Globus pallidus (tissue), 1 donor: Measurements from ENCODE around the gene RPL36A.

Experiments used
- DNase-seq: peaks from one replicate; pipeline ENCODE4 v3.0.0-alpha.2; 2015; ENCODE audit warnings: low spot score

The RPL36A gene

DNA sequence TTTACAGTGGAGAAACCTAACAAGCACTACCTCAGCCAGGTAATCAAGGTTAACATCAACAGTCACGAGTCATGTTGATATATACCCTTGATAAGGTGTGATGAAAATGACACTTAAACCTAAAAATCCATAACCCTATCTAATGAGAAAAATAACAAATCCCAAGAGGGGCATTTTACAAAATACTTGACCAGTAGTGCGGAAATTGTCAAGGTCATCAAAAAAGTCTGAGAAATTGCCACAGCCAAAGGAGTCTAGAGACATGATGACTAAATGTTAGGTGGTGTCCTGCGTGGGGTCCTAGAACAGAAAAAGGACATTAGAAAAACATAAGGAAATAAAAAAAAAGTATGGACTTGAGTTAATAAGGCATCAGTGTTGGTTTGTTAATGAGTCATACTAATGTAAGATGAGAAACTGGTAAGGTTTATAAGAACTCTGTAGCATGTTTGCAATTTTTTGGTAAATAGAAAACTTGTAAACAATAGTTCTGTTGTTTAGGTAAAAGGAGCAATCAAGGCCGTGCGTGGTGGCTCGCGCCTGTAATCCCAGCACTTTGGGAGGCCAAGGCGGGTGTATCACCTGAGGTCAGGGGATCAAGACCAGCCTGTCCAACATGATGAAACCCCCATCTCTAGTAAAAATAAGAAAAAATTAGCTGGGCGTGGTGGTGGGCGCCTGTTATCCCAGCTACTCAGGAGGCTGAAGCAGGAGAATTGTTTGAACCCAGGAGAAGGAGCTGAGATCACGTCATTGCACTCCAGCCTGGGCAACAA is 2.9 kb downstream of the RPL36A start:
- no peak for DNase-seq

DNA sequence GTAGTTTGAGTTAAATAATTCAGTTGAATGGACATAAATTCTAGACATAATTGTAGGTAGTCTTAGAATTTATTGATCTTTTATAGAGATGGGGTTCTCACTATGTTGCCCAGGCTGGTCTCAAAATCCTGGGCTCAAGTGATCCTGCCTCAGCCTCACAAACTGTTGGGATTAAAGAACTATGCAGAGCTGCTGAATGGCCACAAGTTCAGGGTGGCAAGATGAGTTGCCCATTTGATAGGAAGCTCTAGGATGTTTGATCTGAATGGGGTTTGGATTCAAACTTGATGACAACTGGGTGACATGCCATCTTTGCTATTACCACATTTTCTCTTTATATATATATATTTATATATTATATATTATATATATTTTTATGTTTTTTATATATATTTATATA is 3.6 kb downstream of the RPL36A start:
- no peak for DNase-seq

DNA sequence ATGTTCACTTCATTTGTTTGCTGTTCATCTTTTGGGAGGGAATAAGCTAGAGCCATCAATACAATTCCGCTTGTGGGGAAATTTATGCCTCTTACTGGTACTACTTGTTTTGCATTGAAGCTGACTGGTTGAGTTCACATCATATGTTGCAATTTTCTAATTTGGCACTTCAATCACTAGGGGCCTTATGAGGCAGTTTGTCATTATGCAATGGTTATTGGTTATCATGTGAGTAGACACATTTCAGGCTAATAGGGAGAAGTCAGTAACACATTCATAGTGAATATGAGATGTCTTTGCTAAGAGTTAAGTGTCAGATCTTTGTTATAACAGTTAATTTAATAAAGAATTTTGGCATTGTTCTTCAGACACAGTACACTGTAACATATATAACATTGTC is 5.0 kb downstream of the RPL36A start:
- no peak for DNase-seq

DNA sequence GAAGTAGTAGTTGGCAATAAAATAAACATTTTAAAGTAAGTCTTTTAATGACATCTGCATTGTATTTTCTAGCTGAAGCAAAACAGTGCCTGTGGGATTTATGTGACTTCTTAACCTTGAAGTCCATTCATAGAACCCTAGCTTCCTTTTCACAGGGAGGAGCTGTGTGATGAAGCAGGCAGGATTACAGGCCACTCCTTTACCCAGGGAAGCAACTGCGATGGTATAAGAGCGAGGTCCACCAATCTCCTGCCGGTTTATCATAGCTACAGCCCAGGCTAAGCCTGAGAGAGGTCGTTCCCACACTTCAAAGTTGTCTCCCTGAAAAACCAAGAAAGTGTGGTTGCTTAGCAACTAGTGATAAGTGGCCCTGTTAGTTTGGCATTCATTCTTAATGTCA is 7.0 kb downstream of the RPL36A start:
- DNase-seq, result no peak

DNA sequence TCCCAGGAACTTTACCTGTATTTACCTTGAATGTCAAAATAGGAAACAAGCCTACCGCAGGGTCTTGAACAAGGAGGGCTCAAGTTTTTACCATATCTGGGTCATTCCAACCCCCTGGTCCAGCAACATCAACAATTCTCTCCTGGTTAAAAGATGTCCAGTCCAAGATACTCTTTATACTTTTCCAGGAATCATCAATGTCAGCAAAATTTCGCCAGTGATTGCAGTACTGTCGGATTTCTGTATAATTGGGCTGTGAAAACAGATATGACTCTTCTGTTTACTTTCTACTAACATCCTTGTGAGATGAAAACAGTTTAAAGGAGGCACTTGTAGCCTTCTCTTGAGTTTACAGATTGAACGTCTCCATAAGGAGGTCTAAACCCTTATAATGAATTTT is 7.9 kb downstream of the RPL36A start:
- DNase-seq, result no peak

DNA sequence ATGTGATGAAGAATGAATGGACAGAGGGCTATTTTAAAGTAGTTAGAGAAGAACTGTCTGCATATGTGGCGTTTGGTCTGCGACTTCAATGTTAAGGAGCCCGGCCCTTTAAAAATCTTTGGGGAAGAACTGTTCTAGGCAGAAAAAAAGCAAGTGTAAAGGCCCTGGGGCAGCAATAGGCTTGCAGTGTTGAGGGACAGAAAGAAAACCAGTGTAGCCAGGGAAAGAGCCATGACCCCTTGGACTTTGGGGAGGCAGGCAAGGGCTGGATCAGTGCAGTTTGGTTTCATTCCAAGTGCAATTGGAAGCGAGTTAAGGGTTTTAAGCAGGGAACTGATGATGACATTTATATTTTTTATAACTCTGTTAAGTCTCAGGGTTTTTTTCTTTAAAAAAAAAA is 9.0 kb downstream of the RPL36A start:
- no peak for DNase-seq

DNA sequence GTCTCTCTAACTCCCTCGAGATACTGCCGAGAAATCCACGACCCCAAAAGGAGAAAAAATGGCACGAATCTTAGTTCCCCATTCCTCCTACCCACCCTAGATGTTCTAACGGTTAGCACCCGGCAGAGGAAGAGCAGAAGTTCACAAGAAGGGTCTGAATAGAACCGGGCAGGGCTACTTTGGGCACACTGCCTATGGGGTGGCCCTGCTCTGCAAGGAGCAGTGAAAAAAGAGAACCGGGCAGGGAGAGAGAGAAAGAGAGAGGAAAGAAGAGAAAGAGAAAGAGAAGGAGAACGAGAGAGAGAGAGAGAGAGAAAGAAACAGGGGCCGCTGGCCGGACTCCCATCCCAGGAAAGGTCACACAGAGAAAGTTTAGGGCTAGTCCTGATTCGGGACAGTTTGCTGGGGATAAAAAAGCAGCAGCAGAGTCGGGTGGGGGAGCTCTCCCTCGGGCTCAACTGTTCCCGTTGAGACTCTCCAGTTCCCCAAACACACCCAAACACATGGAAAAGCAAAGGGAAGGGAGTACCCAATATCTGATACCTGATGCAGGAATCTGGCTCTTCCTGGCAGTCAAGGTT is 16.4 kb downstream of the RPL36A start:
- no peak for DNase-seq

DNA sequence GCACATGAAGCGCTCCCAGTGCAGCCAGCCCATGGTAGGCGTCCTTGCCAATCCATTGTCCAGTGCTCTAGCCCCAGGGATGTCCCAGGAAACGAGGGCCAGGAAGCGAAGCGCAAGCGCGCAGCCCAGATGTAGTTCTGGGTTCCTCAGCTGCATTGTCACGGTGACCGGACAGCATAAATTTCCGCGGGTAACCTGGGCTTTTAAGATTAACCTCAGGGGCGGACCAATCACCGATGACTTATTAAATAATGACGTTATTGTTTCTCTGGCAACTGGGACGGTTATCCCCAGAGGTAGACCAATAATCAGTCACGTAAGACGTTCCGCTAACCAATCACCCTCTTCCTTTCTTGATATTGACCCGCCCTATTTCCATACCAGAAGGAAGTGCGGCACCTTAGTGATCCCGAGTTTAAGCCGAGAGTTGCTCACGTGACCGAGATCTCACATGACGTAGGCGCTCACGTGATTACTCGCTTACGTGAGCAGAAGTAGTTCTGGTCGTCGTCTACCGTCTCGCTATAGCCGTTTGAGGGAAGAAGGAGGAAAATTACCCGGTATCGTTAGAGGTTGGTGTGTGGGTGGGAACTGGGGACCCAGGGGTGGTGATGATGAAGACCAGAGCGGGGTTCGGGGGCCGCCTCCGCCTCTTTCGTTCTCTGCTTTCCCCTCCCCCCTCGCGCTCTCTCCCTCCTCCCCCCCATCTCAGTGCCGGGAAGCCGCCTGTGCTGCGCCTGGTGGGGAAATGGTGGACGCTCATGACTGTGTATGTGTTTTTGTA is 17.1 kb downstream of the RPL36A start, which contains the start of the genes GLA and HNRNPH2:
Gene GLA, minus strand, starts transcription at position 178 of the 784 bp plus-strand sequence. Its CDS starts 22 bp downstream, at position 156.
Gene HNRNPH2, plus strand, starts transcription at position 475 of the 784 bp plus-strand sequence. CDS start 3,767 bp downstream, outside the sequence.
- DNase-seq, result peak; percentile 96

DNA sequence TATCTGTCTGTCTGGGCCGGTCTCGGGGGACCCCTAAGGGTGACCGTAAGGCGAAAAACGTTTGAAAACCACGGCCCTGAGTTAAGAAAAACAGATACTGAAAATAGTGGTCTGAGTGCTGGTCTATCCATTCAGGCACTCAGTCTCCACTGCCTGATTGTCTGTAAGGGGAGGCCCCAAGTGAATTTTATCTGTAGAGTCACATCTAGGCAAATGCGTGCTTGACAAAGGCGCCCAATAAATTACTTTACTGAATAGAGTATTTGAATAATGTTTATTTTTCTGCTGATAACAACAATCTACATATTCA is 17.7 kb downstream of the RPL36A start:
- DNase-seq, result no peak

DNA sequence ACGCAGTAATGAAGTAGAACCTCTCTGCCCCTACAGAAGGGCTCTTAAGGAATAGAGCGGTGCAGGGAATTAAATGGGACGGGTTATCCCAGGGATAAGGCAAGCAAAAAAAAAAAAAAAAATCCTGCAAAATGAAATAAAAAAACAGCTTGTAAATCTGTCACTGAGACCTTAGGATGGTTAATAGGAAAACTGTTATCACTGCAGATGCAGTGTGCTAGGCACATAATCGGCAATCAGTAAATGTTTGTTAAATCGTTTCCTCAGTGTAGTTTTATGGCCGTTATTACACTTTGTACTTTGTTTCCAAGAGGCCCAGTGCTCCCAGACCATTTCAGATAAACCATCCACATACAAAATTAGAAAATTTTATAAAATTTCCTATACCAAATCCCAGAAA is 18.2 kb downstream of the RPL36A start:
- no peak for DNase-seq

DNA sequence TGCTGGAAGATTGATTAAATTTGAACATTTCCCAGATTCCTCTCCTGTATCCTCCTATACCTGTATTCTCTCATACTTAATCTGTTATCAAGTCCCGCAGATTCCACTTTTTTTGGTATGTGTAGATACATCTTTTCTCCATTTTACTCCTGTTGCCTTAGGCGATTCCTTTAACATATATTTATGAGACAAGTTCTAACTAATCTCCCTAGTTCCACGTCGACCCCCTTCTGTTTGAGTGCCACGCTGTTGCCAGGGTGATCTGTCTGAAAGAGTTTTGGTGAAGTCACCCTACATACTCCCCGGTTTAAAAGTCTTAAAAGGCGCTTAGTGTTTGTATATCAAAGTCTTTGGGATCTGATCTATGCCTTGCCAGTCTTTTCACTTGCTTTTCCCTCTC is 19.6 kb downstream of the RPL36A start:
- DNase-seq, result no peak

DNA sequence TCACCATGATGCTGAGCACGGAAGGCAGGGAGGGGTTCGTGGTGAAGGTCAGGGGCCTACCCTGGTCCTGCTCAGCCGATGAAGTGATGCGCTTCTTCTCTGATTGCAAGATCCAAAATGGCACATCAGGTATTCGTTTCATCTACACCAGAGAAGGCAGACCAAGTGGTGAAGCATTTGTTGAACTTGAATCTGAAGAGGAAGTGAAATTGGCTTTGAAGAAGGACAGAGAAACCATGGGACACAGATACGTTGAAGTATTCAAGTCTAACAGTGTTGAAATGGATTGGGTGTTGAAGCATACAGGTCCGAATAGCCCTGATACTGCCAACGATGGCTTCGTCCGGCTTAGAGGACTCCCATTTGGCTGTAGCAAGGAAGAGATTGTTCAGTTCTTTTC is 21.2 kb downstream of the RPL36A start:
- no peak for DNase-seq

DNA sequence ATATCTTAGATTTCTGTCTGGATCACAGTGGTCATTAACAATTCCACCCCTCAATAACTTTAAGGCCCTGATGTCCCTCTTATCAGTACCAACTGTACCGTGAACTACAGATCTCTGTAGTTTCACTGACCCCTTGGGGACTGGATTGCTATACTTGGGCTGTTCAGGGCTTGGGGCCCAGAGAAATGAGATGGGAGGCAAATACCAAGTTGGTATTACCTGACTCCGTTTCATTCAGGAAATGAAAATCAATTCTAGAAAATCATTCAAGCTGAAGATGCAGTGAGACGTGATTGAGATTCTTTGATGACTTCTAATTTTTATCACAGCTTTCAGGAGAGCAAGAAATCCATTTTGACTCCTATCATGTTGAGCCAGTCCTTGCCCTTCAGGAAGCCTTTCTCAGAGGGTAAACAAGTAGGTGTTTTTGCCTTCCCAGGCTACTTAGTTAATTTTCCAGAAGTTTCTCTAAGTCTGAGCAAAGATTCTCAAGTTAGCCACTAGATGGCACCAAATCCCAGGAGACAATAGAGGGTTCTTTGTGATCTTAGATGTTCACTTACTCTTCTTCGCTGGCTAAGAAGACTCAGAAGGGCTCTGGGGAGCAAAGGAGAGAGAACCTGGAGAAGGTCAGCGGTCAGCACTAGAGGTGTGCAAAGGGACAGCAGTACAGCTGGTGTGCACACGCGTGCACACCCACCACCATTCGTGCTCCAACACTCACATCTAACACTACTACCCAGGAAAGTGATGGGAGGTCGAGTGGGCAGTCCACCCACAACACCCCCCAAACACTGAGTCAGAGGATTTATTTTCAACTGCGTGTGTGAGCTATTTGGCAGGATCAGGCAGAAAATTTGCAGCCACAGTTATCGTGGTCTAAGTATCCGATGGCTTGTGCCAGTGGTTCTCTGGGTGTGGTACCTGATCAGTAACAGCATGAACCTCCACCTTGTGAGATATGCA is 24.7 kb downstream of the RPL36A start:
- peak; percentile 80 for DNase-seq

DNA sequence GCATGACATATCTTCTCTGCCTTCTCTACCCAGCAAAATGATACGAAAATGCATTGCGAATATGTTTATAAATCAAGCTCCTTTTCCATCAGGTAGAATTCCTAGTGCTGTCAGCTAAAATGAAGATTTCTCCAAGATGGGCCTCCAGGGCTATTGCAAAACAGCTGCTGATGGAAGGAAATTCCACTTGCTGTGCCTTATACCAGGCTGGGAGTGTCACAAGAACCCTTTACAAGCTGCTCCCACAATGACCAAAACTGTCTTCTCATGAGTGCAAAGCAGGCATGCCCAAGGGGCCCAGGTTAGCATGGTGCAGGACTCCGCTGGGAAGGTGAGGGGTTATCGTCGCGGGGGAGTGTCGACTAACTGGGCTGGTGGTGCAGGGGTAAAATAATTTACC is 25.9 kb downstream of the RPL36A start:
- DNase-seq, result no peak

DNA sequence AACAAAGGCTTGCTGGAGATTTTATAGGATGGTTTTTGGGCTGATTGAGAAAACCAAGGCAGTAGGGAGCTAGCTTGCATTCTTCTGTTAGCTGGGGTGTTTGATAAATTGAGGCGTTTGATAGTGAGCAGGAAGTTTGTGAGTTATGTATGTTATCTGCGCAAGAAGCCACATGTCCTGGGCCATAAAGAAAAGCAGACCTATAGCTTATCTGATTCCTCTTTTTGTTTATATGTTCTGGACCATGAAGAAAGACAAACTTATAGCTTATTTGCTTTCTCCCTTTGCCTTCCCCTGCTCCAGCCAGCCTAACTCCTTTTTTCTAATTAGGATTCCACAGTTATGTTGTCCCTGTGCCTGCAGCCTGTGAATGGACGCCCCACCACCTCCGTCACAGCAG is 26.4 kb downstream of the RPL36A start:
- DNase-seq, result no peak

DNA sequence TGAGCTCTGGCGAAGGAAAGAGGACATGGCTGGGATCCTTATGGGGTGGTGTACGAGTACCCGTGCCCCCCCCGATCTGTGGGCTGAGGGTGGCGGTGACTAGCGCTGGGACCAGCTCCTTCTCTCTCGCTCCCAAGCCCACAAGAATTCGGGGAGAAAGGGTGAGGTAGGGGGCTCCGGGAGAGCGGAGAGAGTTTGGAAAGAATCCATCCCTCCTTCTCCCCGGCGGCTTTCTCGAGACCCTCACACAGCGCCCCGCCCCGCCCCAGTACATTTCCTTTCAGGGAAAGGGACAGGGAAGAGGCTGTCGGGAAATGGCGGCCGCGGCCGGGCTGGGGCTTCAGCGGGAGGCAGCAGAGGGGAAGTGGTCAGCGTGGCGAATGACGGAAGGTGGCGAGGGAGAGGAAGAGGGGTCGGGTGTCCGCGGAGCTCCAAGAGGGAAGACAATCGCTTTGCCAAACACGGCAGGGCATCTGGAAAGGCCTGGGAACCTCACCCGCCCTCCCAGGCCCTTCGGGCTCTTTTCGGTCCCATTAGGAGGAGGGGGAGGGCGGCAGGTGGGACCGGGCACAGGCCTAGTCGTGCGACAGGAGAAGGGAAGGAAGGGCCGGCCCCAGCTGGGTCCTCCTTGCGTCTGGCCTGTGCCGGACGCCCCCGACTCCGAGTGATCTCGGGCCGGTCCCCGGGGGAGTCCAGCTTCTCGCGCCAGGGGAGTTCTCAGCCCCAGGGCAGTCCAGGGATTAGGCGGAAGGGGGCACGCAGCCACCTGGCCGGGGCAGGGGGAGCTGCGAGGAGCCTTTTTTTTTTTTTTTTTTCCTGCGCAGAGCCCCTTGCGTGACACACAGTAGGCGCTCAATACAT is 27.4 kb downstream of the RPL36A start:
- DNase-seq, result peak; percentile 47

DNA sequence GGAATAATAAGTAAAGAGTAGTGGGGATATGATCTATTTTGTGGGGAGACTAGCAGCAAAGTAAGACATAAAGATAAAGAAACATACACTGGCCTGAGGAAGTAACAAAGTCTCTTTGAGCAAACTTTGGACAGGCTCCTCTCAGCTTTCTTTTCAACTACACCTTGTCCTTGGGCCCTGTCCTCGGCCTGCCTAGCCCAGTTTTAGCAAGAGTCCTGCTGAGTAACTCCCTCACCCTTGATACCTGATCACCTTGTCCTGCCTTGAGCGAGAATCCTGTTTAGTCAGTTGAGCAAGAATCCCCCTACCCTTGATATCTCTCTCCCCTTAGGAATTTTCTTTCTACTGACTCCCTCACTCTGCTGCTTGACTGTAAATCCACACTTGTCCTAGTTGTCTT is 28.7 kb downstream of the RPL36A start:
- no peak for DNase-seq

DNA sequence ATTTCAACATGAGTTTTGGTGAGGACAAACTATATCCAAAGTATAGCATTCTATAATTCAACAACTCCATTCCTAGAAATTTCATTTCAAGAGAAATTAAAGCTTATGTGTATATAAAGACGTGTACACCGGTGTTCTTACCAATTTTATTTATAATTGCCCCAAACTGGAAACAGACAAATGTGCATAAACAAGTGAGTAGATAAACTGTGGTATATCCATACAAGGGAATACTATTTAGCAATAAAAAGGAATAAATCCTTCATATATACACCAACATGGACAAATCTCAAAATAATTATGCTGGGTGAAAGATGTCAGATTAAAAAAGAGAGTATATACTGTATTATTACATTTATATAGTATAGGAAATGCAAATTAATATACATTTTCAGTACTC is 37.1 kb downstream of the RPL36A start:
- DNase-seq, result no peak

DNA sequence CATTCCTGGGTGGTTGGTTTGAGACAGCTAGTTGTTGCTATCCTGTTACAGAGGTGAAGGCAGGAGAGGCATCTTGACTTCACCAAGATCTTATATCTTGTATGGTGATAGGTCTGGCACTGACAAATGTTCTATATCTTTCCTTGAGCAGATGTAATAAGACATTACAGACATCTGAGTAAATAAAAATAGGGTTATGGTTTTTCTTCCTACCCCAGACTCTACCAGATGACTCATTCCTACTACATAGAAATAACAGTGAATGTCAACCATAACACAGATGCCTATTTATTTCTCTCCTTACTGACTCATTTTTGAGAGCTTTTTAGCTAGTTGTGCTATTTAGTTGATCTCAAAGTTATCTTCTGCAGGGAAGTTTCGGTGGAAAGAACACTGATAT is 39.1 kb downstream of the RPL36A start:
- DNase-seq, result no peak

DNA sequence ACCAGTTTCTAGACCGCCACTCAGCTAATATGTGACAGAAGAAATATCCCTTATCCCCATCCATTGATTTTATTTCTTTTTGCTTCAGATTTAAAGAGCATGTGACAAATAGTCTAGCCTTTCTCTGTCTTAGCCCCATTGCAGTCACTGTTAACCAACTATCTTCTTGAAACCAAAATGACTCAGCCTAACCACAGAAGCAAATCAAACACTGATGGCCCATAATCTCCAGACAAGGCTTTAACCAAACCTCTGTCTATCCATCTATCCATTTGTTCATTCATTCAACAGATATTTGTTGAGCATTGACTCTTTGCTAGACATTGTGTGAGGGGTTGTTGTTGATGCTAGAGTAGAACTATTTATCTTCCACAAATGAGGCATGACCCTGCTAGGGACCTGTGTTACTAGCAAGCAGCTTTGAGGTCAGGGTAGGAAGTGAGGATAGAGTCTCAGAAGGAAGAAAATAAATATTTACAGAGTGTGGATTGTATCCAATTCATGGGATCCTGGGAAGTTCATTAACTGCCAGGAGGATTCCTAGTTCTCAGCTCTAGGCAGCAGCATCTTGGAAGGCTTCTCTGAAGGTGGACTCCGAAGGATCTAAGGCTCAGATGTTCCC is 39.8 kb downstream of the RPL36A start:
- no peak for DNase-seq

DNA sequence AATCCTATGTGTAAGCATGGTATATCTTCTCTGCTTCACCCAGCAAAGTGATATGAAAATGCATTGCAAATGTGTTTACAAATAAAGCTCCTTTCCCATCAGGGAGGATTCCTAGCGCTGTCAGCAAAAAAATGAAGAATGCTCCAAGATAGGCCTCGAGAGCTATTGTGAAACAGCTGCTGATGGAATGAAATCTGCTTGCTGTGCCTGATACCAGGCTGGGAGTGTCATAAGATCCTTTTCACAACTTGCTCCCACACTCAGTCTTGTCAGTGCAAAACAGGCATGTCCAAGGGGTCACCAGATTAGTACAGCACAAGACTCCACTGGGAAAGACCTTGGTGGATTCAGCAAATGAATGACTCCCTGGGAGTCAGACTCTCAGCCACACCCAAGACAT is 51.3 kb downstream of the RPL36A start:
- no peak for DNase-seq
